Measurements from ENCODE around the gene IGSF21. TPM values are rescaled to one million over a fixed set of nuclear protein-coding genes. Genes with fewer than 3 reads are reported as not detected.

The IGSF21 gene
- total RNA-seq, 2 donors from 2014 or later = 4.6 to 8.5 TPM

- no peak overlapping the region for H3K4me3 ChIP-seq
- H3K36me3 ChIP-seq = no peaks in the 10 kb centered on the region
- no peaks in the 10 kb centered on the region for H3K4me1 ChIP-seq (replicated peaks)
- H3K27ac ChIP-seq = no peak overlapping the region
- H3K9me3 ChIP-seq = no peaks in the 10 kb centered on the region
- no peaks in the 10 kb centered on the region for H3K27me3 ChIP-seq (replicated peaks; ENCODE audit: insufficient read depth)
- DNase-seq (ENCODE audit: low spot score) = no peak
- intact Hi-C loops (cut with DNase I) = no loop called here
- WGBS = 21% methylated on average over 8 of the region's 8 CpGs
- TF ChIP-seq CTCF (IDR thresholded peaks at IDR 0.05) (no peak), POLR2AphosphoS5 (IDR thresholded peaks at IDR 0.05) (no peak), POLR2A (IDR thresholded peaks at IDR 0.05) (no peak)
These were observed 70.5 kb downstream of the IGSF21 start for GRCh38 chr1:18178111-18178510.

- intact Hi-C loops (cut with DNase I) = no loop called here
- Histone ChIP-seq H3K36me3 (no peaks in the 10 kb centered on the region), H3K4me3 (no peak overlapping the region), H3K4me1 (replicated peaks) (no peaks in the 10 kb centered on the region), H3K9me3 (no peaks in the 10 kb centered on the region), H3K27me3 (replicated peaks; ENCODE audit: insufficient read depth) (no peaks in the 10 kb centered on the region), H3K27ac (no peak overlapping the region)
- DNase-seq (ENCODE audit: low spot score) = no peak
- 77% methylated on average over 7 of the region's 7 CpGs for WGBS
- TF ChIP-seq POLR2AphosphoS5 (IDR thresholded peaks at IDR 0.05) = no peak
These were observed 71.4 kb downstream of the IGSF21 start for GRCh38 chr1:18179009-18179408.

DNA sequence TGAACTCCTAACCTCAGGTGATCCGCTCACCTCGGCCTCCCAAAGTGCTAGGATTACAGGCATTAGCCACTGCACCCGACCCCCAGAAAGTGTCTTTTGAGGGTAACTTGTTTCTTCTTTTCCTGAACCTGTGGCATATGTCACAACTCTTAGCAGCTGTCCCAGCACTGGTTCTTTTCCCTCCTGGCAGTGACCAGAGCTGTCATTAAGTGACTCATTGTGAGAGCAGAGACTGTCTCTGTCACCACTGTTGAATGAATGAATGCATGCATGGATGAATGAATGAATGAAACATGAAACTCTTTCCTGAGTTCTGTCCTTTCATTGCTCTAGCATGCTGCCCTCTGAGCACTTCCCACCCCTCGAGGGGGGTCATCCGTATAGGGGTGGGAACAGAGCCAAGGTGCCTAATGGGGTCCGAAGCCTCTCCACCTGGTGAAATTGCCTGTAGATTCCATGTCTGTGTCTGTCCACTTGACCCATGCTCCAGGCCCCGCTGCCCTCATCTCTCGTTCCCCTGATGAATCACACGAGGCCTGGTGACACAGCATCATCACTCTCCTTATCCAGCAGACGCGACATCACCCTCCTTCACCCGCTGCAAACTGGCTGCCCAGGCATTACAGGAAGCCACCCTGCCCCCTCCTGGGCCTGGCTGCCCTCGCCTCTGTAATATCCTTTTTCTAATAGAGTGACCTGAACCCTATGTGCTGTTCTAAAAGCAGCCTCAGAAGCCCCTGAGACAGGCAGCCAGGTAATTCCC lies 75.0 kb downstream of the IGSF21 start:
- H3K27ac ChIP-seq = no peak overlapping the region
- no peaks in the 10 kb centered on the region for H3K9me3 ChIP-seq
- 58% methylated on average over 13 of the region's 13 CpGs for WGBS
- H3K27me3 ChIP-seq (replicated peaks; ENCODE audit: insufficient read depth) = no peaks in the 10 kb centered on the region
- no peak for DNase-seq (ENCODE audit: low spot score)
- no peaks in the 10 kb centered on the region for H3K4me1 ChIP-seq (replicated peaks)
- no peaks in the 10 kb centered on the region for H3K36me3 ChIP-seq
- TF ChIP-seq POLR2AphosphoS5 (IDR thresholded peaks at IDR 0.05) = no peak
- no peak for TF ChIP-seq CTCF (IDR thresholded peaks at IDR 0.05)
- TF ChIP-seq POLR2A (IDR thresholded peaks at IDR 0.05) = no peak
- intact Hi-C loops (cut with DNase I) = no loop called here
- H3K4me3 ChIP-seq = no peak overlapping the region

- H3K27ac ChIP-seq = no peak overlapping the region
- H3K4me3 ChIP-seq = no peak overlapping the region
- no peak for DNase-seq (ENCODE audit: low spot score)
- no peaks in the 10 kb centered on the region for H3K36me3 ChIP-seq
- no peaks in the 10 kb centered on the region for H3K9me3 ChIP-seq
- TF ChIP-seq POLR2A (IDR thresholded peaks at IDR 0.05) (no peak), CTCF (IDR thresholded peaks at IDR 0.05) (no peak), POLR2AphosphoS5 (IDR thresholded peaks at IDR 0.05) (no peak)
- no peaks in the 10 kb centered on the region for H3K4me1 ChIP-seq (replicated peaks)
- WGBS = 79% methylated on average over 7 of the region's 7 CpGs
- no peaks in the 10 kb centered on the region for H3K27me3 ChIP-seq (replicated peaks; ENCODE audit: insufficient read depth)
- intact Hi-C loops (cut with DNase I) = no loop called here
These were observed 75.9 kb downstream of the IGSF21 start for GRCh38 chr1:18183533-18183932.

- Histone ChIP-seq H3K9me3 (no peaks in the 10 kb centered on the region), H3K27me3 (replicated peaks; ENCODE audit: insufficient read depth) (no peaks in the 10 kb centered on the region), H3K4me1 (replicated peaks) (no peaks in the 10 kb centered on the region), H3K36me3 (no peaks in the 10 kb centered on the region), H3K4me3 (no peak overlapping the region), H3K27ac (no peak overlapping the region)
- no peak for DNase-seq (ENCODE audit: low spot score)
- 72% methylated on average over 5 of the region's 5 CpGs for WGBS
- TF ChIP-seq POLR2A (IDR thresholded peaks at IDR 0.05) = no peak
- no peak for TF ChIP-seq POLR2AphosphoS5 (IDR thresholded peaks at IDR 0.05)
- TF ChIP-seq CTCF (IDR thresholded peaks at IDR 0.05) = no peak
- intact Hi-C loops (cut with DNase I) = no loop called here
These were observed 79.5 kb downstream of the IGSF21 start for GRCh38 chr1:18187054-18187453.

Data from prostate gland (tissue), 2 donors.